Thyroid gland (tissue), 4 donors: ENCODE results near the gene GYG1. TPM values are rescaled to one million over a fixed set of nuclear protein-coding genes. Genes with fewer than 3 reads are reported as not detected.

Experiments
- DNase-seq, 2 donors: peaks; one replicate each; pipeline ENCODE4 v3.0.0-alpha.2; 2019
- H3K27ac ChIP-seq, 3 donors: fragments of 200-600 bp; sonication (generic); 1 replicate in 2 of 3; 2 replicates in 1 of 3; pipeline ENCODE4 v1.5.1; 2016 to 2019; ENCODE audit warnings: mild to moderate bottlenecking in 1 of 3, moderate library complexity in 1 of 3
- H3K27me3 ChIP-seq: fragments of 200-600 bp; sonication (generic); one replicate; pipeline ENCODE4 v1.5.1; 2019
- H3K36me3 ChIP-seq, 2 donors: fragments of 200-600 bp; sonication (generic); one replicate each; pipeline ENCODE4 v1.5.1; 2016 to 2019
- H3K4me1 ChIP-seq, 2 donors: fragments of 200-600 bp; sonication (generic); one replicate each; pipeline ENCODE4 v1.5.1; 2017 to 2019
- H3K4me3 ChIP-seq, 3 donors: fragments of 200-600 bp; sonication (generic); replicated peaks in 1 of 3; 1 replicate in 2 of 3; 2 replicates in 1 of 3; pipeline ENCODE4 v1.5.1; 2016; ENCODE audit warnings: mild to moderate bottlenecking in 1 of 3
- H3K9me3 ChIP-seq: fragments of 200-600 bp; sonication (generic); one replicate; pipeline ENCODE4 v1.5.1; 2017
- POLR2A ChIP-seq, 2 donors: fragments of 450-650 bp; IDR thresholded peaks; one replicate each; pipeline ENCODE4 v1.6.1; 2017; ENCODE audit warnings: antibody characterized with exemption in 2 of 2, mild to moderate bottlenecking in 2 of 2, moderate library complexity in 1 of 2
- WGBS, 2 donors: methylation state at CpG; one replicate each; pipeline ENCODE4 v1.1.5; 2017; 5-methylcytosine and 5-hydroxymethylcytosine counted together
- intact Hi-C: fragments of 100-400 bp; cut with DNase I; formaldehyde crosslinking; loops from one replicate; pipeline ENCODE4 v1.15.1; 2023
- total RNA-seq, 4 donors: library from RNA; depleted of rRNA; stranded (reverse); fragments of >200 nt; gene quantifications; one replicate each; pipeline ENCODE4 v1.2.3, GENCODE V29; 2016
- TF ChIP-seq, protein P1 (sequence below), 6 experiments: fragments of 200-600 bp in 3 of 6; fragments of 450-650 bp in 3 of 6; sonication (generic) in 3 of 6; IDR thresholded peaks; one replicate each; pipeline ENCODE4 v1.5.1; 2016 to 2019; ENCODE audit warnings: antibody characterized with exemption in 6 of 6, mild to moderate bottlenecking in 2 of 6, inconsistent platforms in 1 of 6, moderate library complexity in 1 of 6

GYG1 gene
- total RNA-seq, 4 donors from 2014 or later, result 26.4 to 86.3 (median 29.3) TPM

DNA sequence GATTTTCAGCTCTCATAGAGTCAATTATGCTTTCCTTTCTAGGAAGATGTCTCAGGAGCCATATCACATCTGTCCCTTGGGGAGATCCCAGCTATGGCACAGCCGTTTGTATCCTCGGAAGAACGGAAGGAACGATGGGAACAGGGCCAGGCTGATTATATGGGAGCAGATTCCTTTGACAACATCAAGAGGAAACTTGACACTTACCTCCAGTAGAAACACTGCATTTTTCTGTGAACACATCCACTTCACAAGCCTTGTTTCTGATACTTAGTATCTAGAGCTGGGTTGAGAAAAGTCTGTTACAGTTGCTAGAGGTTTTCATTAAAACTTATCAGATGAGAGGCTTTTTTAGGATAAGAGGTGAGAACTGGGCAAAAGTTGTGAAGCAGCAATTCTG lies 35.4 kb downstream of the GYG1 start:
- H3K36me3 ChIP-seq, result peaks cover 19 to 28% of the 10 kb centered on the region in 2 donors
- WGBS, 2 donors, result 38 to 50% methylated on average over 4 of the region's 4 CpGs
- intact Hi-C loops, result no loop called here
- H3K27me3 ChIP-seq, result no peaks in the 10 kb centered on the region
- no peak overlapping the region for H3K27ac ChIP-seq
- no peaks in the 10 kb centered on the region for H3K9me3 ChIP-seq
- no peak for TF ChIP-seq POLR2A (IDR thresholded peaks at IDR 0.05)
- TF ChIP-seq, protein P1, sequence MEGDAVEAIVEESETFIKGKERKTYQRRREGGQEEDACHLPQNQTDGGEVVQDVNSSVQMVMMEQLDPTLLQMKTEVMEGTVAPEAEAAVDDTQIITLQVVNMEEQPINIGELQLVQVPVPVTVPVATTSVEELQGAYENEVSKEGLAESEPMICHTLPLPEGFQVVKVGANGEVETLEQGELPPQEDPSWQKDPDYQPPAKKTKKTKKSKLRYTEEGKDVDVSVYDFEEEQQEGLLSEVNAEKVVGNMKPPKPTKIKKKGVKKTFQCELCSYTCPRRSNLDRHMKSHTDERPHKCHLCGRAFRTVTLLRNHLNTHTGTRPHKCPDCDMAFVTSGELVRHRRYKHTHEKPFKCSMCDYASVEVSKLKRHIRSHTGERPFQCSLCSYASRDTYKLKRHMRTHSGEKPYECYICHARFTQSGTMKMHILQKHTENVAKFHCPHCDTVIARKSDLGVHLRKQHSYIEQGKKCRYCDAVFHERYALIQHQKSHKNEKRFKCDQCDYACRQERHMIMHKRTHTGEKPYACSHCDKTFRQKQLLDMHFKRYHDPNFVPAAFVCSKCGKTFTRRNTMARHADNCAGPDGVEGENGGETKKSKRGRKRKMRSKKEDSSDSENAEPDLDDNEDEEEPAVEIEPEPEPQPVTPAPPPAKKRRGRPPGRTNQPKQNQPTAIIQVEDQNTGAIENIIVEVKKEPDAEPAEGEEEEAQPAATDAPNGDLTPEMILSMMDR (IDR thresholded peaks at IDR 0.05), result no peak
- DNase-seq, result no peak
- no peak overlapping the region for H3K4me3 ChIP-seq
- H3K4me1 ChIP-seq, result no peaks in the 10 kb centered on the region

DNA sequence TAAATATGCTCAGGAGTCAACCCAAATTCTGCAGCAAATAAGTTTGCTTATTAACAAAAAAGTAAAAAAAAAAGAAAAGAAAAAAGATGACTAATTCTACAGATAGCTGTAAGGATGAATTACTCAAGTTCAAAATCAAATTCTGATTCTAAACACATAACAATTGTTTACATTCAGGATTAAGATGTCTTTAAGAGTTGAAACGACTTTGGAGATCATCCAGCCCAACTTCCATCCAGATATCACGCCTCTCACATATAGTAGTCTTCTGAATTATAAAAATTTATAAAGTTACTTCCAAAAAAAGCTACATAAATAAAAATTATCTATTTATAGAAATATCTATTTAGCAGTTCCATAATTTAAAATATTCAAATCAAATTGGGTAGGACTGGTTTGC lies 39.8 kb downstream of the GYG1 start:
- peaks cover 9 to 10% of the 10 kb centered on the region in 2 donors for H3K36me3 ChIP-seq
- no peak overlapping the region for H3K27ac ChIP-seq
- H3K9me3 ChIP-seq, result no peaks in the 10 kb centered on the region
- WGBS, 2 donors, result 93% methylated on average over 2 of the region's 2 CpGs
- no peaks in the 10 kb centered on the region for H3K27me3 ChIP-seq
- no peak for TF ChIP-seq POLR2A (IDR thresholded peaks at IDR 0.05)
- TF ChIP-seq, protein P1 (IDR thresholded peaks at IDR 0.05), result no peak
- intact Hi-C loops, result no loop called here
- H3K4me3 ChIP-seq, result no peak overlapping the region
- DNase-seq, result no peak
- no peaks in the 10 kb centered on the region for H3K4me1 ChIP-seq

DNA sequence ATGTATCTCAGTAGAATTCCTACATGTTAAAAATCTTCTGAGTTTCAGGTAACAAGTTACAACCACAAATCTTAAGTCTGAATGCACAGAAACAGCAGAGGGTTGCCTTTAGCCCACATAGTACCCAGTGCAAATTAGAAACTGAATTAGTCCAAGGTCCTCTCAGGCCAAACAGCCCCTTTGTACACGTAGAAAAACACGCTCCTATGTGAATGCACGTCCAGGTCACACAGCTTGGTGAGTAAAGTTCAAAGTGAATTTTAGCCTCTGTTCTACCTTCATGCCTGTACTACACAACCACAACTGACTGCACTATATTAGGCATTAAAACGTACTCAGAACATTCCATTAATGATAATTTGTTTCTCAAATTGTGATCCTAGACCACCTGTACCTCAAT lies 46.3 kb downstream of the GYG1 start:
- Histone ChIP-seq H3K27me3 (no peaks in the 10 kb centered on the region), H3K27ac (no peak overlapping the region), H3K36me3 (peaks cover 14 to 18% of the 10 kb centered on the region in 2 donors), H3K4me1 (no peaks in the 10 kb centered on the region), H3K9me3 (no peaks in the 10 kb centered on the region), H3K4me3 (no peak overlapping the region)
- intact Hi-C loops, result no loop called here
- TF ChIP-seq POLR2A (IDR thresholded peaks at IDR 0.05), result no peak
- TF ChIP-seq, protein P1 (IDR thresholded peaks at IDR 0.05), result no peak
- no peak for DNase-seq
- 97% methylated on average over 4 of the region's 4 CpGs for WGBS, 2 donors

DNA sequence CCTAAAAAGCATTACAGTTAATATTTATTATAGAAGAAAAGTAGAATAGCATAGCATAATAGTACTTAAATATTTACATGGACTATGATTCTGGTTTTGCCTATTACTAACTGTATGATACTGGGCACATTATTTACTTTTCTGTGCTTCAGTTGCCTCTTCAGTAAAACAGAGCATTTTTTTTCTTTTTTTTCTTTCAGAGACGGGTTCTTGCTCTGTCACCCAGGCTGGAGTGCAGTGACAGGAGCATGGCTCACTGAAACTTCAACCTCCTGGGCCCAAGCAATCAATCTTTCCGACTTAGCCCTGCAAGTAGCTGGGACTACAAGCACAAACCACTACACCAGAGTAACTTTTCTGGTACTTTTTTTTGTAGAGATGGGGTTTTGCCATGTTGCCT lies 47.0 kb downstream of the GYG1 start:
- WGBS, 2 donors, result 86 to 88% methylated on average over 2 of the region's 2 CpGs
- DNase-seq, result no peak
- TF ChIP-seq, protein P1 (IDR thresholded peaks at IDR 0.05), result no peak
- no peak for TF ChIP-seq POLR2A (IDR thresholded peaks at IDR 0.05)
- H3K4me1 ChIP-seq, result no peaks in the 10 kb centered on the region
- no peaks in the 10 kb centered on the region for H3K9me3 ChIP-seq
- no peaks in the 10 kb centered on the region for H3K27me3 ChIP-seq
- no peak overlapping the region for H3K27ac ChIP-seq
- H3K4me3 ChIP-seq, result no peak overlapping the region
- H3K36me3 ChIP-seq, result peaks cover 14 to 18% of the 10 kb centered on the region in 2 donors
- intact Hi-C loops, result no loop called here

DNA sequence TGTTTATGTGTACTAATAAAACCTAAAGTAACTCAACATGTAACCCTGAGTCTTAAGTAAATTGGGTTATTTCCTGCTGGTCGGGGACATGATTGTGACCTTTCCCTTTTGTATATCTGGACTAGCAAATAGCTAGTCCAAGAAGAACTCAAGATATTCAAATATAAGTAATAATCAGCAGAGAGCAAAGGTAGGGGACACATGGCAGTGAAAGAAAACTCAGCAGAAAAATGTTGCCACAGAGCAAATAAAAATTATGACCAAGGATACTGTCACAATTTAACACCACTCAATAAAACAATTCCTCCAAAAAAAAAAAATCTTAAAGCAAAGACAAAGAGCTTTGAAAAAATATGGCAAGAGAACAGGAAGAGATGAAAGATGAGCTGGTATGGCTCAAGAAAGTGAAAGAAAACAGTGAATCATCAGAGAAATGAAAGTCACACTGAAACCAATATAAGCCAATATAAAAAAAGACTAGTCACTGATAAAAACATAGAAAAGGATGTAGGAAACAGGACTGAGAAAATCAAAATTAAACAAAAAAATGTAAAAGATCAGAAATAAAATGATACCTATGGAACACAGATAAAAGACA lies 51.5 kb downstream of the GYG1 start:
- Histone ChIP-seq H3K27me3 (no peaks in the 10 kb centered on the region), H3K9me3 (no peaks in the 10 kb centered on the region), H3K4me3 (no peak overlapping the region), H3K36me3 (peaks cover 12 to 14% of the 10 kb centered on the region in 2 donors), H3K4me1 (no peaks in the 10 kb centered on the region), H3K27ac (no peak overlapping the region)
- intact Hi-C loops, result no loop called here
- DNase-seq, result no peak
- TF ChIP-seq, protein P1 (IDR thresholded peaks at IDR 0.05), result no peak
- TF ChIP-seq POLR2A (IDR thresholded peaks at IDR 0.05), result no peak
- WGBS, 2 donors, result 78 to 84% methylated on average over 1 of the region's 1 CpG
